PC-3 (cell line): ENCODE measurements around the gene MGLL.

Experiments
- EZH2phosphoT487 ChIP-seq: fragments of 300-600 bp; sonication (generic); IDR thresholded peaks from 2 replicates; pipeline ENCODE4 v1.6.1; 2018; ENCODE audit warnings: mild to moderate bottlenecking, antibody characterized with exemption, low read length, borderline replicate concordance
- TF ChIP-seq, protein P1 (sequence below): fragments of 300-600 bp; sonication (generic); conservative IDR thresholded peaks from 2 replicates; pipeline ENCODE4 v1.5.1; 2017; ENCODE audit warnings: antibody characterized with exemption, low read depth, mild to moderate bottlenecking, low read length

DNA sequence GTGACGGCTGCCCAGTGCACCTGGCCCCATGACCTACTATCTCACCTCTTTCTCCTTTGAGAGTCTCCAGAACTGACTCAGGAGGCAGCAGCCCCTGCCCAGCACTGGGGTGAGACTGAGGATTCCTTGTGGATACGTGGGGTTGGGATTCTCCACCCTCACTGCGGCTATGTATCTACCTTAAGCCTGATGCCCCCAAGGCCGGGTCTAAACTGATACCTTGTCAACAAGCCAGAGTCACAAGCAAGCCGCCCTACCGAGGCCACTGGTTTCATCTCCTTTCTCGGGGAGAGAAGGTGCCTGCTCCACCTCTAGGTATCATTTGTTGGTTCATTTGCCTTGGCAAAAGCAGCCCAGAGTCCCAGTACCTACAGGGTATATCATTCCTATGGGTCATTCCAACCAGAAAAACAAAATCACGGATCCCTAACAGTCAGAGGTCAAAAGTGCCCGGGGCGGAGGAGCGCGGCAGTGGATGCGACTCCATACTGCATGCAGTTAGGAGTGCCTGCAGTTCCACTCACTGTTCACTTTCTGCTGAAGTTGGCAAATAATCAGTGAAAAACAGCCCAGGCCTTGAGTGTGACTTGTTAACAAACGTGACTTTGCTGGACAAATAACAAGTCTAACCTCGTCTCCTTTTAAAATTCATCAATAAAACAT, 102.0 kb downstream of the MGLL start:
- TF ChIP-seq, protein P1, sequence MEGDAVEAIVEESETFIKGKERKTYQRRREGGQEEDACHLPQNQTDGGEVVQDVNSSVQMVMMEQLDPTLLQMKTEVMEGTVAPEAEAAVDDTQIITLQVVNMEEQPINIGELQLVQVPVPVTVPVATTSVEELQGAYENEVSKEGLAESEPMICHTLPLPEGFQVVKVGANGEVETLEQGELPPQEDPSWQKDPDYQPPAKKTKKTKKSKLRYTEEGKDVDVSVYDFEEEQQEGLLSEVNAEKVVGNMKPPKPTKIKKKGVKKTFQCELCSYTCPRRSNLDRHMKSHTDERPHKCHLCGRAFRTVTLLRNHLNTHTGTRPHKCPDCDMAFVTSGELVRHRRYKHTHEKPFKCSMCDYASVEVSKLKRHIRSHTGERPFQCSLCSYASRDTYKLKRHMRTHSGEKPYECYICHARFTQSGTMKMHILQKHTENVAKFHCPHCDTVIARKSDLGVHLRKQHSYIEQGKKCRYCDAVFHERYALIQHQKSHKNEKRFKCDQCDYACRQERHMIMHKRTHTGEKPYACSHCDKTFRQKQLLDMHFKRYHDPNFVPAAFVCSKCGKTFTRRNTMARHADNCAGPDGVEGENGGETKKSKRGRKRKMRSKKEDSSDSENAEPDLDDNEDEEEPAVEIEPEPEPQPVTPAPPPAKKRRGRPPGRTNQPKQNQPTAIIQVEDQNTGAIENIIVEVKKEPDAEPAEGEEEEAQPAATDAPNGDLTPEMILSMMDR: no peak
- no peak for TF ChIP-seq EZH2phosphoT487
